GM18502 (cell line): ENCODE measurements around the gene ZFP64.
"Not testable (repeated sequence)": the region's sequence is repeated elsewhere in the genome, so short reads cannot be mapped to it uniquely, and the experiment has no call there.

ENCODE experiments used
- ATAC-seq: cut with Tn5 transposase; IDR thresholded peaks from one replicate; pipeline ENCODE4 v1.9.1; 2021; ENCODE audit warnings: mild to moderate bottlenecking; ENCODE audit not compliant: unreplicated experiment, poor library complexity

Gene ZFP64

DNA sequence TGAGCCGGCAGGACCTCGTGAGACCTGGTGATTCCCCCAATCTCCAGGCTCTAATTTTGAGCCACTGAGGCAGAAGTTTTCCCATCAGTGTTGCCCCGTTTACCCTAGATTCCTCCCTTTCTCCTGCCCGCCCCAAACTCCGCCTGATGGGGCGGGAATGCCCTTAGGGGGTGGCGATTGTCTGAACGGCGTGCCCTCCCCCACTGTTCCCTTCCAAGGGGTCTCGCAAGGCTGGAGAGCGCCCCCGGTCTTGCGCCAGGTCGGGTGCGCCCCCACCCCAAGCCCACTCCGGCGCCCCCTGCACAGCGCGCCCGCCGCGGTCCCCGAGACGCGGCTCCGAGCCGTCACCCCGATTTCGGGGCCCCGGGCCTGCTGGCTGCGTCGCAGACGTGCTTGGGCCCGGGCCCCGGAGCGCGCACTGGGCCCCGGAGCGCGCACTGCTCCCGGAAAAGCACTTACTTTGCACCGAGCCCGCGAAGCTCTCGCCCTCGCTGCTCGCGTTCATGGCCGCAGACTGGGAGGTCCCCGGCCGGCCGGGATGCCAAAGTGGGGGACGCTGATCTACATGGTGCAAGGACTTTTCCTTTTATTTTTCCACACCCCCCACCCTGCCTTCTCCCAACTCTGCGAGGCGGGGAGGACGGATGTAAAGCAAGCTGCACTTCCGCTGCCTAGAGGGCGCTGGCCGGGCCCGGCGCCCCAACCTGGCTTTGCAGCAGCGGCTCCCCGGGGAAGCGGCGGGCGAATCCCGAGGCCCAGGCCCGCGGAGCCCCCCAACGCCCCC lies at the start of gene ZFP64:
ZFP64 (minus strand) TSS at position 648 of the 784 bp plus-strand sequence; CDS start at position 505, 143 bp downstream.
- ATAC-seq = peak; percentile 78

DNA sequence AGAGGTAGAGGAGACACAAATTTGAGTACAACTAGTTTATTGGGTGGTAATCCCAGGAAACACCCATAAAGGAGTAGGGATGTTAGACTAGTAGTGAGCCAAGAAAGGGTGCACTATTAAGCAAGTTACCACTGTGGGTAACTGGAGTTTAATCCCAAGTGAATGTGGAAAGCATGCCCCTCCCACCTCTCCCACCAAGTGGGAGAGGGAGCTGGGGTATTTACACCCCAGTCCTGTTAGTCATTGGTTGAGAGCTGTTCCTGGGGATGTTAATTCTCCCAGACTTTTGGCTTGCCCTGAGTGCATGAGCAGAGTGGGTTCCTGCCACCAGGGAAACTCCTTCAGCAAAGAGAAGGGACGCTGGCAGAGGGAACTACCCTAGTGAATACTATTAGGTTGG lies 49.2 kb upstream of the ZFP64 start:
- ATAC-seq = no peak

DNA sequence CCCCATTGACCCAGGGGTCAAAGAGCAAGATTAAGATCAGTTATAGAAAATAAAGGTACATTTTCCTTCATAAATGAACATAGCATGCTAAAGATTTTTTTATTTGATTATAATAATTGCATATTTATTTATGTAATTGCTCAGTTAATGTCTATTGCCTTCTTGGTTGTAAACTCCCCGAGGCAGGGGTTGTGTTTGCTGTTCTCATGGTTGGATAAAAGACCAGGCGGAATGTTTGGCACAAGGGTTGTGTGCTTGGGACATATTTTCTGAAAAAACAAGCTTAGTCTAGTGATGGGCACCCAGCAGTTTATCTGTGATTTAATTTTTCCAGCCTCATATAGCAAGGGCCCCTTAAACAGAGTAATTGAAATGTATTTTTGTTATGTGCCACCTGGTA lies 47.5 kb upstream of the ZFP64 start:
- ATAC-seq = no peak

DNA sequence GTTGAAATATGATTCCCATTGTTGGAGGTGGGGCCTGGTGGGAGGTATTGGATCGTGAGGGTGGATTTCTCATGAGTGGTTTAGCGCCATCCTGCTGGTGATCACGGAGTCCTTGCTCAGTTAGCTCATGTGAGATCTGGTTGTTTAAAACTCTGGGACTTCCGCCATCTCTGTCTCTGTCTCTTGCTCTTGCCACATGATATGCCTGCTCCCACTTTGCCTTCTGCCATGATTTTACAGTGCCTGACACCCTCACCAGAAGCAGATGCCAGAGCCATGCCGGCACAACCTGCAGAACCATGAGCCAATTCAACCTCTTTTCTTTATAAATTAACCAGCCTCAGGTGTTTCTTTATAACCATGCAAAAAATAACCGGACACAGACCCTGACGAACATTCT lies 44.7 kb upstream of the ZFP64 start:
- ATAC-seq = no peak

DNA sequence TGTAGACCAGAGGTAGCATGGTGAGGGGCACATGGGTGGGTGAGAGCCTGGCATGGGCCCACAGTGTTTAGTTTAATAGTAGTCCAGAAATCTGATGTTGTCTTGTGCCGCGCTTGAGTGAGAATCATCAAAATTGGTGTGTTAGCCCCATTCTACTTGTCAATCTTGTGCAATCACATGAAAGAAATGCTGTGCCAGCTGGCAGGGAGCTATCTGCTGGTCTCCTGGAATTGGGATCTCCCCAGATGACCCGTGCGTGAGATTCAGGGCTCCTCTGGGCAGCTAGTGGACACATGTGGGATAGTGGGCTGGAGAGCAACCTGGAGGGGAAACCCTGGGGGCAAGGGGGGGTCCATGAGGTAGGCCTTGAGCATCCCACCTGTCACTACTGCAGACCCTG lies 43.5 kb upstream of the ZFP64 start:
- ATAC-seq = no peak

DNA sequence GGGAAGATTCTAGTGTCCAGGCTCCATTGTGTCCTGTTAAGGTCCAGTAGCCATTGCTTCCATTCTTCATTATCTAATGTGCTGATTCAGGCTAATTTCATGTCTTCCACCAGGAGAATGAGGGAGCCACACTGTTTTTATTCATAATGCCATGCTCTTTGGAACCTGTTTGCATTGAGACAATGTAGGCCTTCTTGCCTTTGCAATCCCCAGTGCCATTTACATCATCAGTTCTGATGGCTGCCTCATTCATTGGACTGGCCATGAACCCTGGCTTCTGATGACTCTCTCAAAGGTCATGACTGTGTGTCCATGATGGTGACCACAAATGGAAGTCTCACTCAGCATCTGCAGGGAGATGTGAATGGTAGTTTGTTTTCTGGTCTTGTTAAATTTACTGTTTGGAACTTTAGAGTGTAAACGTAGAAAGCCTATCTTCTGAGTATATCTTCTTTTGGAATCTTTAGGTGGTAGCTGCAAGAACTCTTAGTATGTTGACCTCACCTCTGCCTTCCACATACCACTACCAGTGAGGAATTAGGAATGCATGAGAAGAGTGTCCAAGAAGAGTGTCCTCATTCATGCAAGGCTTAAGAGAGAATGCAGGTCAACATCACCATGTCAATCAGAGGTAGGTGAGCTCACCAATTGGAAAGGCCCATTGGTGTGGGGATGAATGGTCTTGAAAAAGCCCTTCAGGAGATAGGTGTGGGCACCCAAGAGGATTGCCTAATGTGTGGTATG lies 42.9 kb upstream of the ZFP64 start:
- ATAC-seq = no peak

DNA sequence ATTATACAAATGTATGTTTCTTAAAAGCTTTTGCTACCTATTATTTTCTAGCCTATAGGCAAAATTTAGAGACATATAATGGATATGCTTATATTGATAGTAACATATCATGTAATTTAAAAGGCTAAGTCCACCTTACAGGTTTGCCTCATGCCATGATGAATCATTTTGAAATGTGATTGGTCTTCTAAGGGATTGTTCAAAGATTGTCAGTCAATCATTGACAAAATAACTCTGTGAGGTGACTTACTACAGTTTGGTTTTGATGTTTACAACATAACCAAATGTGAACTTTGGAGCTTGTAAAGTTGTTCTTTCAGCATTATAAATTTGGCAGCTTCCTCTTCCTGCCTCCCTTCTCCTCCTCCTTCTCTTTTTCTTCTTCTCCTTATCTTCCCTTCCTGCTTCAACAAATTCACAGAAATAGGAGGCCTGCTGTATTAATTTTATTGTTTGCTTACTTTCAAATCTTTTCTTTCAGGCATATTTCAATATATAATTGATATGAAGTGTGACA lies 39.7 kb upstream of the ZFP64 start:
- no peak for ATAC-seq

DNA sequence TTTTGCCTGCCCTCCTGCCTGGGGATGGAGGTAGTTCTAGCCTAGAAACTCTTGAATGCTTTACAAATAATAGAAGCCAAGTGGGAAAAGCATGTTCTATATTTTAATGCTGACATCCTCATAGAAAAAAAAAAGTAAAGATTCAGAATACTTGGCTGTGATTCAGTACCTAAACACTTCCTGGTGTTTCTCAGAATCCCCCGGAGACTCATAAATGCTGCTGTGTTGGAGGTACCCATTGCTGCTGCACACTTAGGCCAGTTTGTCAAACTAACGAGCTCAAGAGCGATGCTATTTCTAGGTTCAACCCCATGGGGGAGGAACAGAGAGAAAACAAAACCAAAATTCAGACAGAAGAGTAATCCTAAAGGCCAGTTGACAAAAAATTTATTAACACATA lies 38.8 kb upstream of the ZFP64 start:
- no peak for ATAC-seq

DNA sequence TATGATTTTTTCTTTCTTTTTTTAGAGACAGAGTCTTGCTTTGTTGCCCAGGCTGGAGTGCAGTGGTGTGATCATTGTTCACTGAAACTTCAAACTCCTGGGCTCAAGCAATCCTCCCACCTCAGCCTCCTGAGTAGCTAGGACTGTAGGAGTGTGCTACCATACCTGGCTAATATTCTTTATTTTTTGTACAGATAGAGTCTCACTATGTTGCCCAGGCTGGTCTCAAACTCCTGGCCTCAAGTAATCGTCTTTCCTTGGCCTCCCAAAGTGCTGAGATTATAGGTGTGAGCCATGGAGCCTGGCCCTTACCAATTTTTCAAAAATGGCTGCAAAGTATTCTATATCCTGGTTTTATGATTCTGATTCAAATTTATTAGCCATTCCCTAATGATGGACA lies 37.8 kb upstream of the ZFP64 start:
- not testable (repeated sequence) for ATAC-seq

DNA sequence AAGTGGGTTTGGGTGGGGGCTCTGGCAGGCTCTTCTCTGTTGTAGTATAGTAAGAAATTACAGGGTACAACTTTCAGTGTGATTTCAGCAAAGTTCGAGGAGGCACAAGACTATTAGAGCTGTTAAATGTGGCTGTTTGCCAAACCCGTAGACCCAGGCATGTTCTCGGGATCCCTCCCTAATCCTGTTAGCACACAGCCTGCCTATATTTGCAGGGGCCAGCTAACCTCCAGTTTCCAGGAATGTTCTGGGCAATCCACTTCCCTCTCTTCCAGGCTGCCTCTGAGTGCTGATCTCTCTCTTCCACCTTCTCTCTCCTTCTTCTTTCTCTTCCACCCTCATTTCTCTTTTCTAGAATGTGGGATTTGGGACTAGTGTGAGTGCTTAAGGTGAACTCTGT lies 34.8 kb upstream of the ZFP64 start:
- ATAC-seq = no peak

DNA sequence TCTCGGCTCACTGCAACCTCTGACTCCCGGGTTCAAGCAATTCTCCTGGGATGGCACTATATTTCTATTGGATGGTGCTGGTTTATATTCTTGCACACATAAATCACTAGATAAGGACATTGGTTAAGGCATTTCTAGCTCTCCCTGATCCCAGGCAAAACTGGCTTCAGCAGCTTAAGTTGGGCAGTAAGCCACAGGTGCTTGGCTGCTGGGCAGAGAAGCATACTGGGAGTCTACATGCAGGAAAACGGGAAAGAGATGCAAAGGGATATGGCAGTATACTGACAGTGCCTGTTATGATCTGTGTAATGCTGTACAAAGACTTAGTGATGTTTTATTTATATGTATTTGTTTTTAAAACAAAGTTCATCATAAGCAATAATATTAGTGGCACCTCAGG lies 33.3 kb upstream of the ZFP64 start:
- no peak for ATAC-seq

DNA sequence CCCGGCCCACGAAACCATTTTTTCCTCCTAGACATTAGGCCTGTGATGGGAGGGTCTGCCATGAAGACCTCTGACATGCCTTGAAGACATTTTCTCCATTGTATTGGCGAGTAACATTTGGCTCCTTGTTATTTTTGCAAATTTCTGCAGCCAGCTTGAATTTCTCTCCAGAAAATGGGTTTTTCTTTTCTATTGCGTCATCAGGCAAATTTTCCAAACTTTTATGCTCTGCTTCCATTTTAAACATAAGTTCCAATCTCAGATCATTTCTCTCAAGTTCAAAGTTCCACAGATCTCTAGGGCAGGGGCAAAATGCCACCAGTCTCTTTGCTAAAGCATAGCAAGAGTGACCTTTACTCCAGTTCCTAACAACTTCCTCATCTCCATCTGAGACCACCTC lies 29.8 kb upstream of the ZFP64 start:
- not testable (repeated sequence) for ATAC-seq

DNA sequence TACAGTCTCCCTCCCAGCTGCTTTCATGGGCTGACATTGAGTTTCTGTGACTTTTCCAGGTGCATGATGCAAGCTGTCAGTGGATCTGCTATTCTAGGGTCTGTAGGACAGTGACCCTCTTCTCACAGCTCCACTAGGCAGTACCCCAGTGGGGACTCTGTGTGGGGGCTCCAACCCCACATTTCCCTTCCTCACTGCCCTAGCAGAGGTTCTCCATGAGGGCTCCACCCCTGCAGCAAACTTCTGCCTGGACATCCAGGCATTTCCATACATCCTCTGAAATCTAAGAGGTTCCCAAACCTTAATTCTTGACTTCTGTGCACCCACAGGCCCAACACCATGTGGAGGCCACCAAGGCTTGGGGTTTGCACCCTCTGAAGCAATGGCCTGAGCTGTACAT lies 29.3 kb upstream of the ZFP64 start:
- not testable (repeated sequence) for ATAC-seq

DNA sequence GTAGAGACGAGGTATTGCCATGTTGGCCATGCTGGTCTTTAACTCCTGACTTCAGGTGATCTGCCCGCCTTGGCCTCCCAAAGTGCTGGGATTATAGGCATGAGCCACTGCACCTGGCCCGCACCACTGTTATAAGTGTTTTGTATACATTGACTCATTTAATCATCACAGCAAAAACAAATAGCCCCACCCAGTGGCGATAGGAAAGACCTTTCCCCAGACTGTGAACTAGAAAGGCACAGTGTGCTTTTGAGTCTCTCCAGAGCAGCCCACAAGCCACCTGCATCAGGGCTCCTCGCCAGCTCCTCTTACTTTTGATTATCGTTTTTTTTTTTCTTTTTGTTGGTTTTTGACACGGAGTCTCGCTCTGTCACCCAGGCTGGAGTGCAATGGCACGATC lies 27.9 kb upstream of the ZFP64 start:
- no peak for ATAC-seq

DNA sequence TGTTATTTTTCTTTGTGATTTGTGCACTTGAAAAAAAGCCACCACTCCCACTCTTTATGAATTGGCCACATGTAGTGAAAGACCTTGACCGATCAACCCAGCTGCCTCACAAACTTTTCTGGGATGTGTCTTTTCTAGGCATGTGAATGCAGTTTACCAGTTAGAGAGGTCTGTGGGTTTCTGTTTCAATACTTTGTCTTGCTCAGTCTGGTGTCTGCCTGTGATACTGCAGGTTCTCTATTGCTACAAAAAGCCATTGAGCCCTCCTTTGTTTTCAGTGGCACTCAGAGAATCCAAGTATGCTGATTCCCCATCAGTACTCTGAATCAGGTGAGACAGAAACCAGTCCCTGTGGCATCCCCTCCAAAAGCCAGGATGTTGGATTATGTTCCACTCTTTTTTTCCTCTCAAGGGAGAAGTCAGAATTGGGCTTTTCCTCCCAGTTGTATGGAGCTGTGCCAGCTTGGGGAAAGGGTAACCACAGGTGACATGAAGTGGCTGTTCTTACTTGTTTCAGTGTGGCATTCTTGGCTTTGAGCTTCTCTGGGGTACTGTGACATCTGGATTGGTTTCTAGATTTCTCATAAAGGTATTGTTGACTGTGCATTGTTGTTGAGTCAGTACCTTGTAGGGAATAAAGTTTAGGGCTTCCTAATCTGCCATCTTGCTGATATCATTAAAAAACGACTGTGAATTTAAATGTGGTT lies 26.3 kb upstream of the ZFP64 start:
- ATAC-seq = no peak

DNA sequence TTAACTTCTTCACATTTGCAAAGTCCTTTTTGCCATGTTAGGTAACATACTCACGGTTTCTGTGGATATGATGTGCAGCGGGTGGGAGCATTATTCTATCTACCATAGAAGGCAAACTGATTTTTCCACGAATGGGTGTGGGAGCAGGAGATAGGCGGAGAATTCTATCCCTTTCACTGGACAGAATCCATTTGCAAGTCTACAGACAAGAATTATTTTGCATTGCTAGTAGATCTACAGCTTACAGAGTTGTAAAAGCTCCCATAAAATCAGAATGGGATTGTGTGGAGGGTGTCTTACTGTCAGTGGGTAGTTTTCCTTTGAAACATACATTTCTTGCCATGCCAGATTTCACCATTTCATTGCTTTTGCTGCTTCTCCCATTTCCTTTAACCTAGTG lies 22.4 kb upstream of the ZFP64 start:
- ATAC-seq = no peak

DNA sequence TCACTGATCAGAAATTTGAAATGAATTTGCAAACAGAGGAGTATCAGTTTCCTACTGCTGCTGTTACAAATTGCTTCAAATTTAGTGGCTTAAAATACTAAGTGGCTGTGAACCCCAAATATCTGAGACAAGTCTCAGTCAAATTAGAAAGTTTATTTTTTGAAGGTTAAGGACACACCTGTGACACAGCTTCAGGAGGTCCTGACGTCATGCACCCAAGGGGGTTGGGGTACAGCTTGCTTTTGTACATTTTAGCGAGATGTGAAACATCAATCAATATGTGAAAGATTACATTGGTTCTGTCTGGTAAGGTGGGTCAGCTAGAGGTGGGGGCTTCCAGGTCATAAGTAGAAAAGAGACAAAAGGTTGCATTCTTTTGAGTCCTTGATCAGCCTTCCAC lies 21.4 kb upstream of the ZFP64 start:
- ATAC-seq = no peak

DNA sequence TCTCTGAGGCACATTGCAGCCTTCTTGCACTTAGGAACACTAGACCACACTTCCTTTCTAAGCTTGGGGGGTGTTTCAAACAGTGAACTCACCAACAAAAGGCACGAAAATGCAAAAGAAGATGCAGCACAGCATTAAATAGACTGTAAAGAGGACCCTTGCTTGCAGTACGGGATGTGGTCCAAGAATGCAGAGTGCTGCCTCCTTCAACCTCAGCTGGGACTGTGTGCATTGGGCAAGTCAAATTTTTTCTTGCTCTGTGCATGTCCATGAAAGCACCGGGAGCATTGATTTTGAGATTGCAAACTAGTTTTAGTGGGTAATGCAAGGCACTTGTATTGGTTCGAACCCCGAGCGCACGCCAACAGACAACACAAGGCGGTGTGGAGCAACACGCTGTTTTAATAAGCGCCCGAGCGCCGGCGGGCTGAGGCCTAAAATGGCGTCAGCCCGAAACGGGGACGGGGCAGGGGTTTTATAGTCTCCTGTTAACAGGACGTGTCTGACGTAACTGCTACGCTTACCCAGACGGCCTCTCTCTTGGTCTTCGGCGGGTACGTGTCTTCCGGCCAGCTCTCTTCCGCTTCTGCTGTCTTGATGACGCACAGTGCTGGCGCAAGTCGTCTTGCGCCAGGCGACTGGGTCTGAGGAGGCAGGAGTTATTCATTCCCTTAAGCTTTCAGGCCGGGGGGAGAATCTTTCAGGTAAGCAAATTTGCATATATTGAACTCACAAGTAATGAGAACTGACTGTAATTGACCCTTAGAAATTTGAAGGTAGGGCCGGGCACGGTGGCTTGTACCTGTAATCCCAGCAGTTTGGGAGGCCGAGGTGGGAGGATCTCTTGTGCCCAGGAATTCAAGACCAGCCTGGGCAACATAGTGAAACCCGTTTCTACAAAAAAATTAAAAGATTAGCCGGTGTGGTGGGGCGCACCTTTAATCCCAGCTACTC lies 18.7 kb upstream of the ZFP64 start:
- ATAC-seq = no peak

DNA sequence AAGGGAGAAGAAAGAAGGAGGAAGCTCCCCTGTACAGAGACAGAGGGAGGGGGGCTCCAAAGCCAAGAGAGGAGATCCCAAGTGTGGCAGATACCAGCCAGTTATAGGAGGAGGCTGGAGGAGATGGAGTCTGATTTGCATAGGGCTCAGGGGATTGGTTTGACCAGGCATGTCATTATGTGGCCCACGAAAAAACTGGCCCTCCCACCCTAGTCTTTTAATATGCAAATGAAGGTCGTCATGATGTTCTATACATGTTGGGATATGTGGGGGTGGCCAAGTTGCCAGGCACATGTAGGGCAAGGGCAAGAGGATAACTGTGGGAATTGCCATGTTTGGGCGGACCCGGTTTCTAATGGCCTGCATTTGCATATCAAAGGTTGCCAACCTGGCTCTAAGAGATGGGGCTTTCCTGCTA lies 17.6 kb upstream of the ZFP64 start:
- no peak for ATAC-seq
